Astrocyte of the cerebellum (primary cell): Measurements from ENCODE around the gene METTL26.
A peak's percentile ranks its signal among the peaks of the same experiment; 100 is the strongest.

Experiments used
- DNase-seq: peaks from one replicate; pipeline ENCODE4 v3.0.0-alpha.2; 2011; ENCODE audit warnings: low read depth
- H3K4me3 ChIP-seq: 2 replicates; pipeline ENCODE4 v1.5.1; 2011; ENCODE audit warnings: mild to moderate bottlenecking, low read depth, low read length, moderate library complexity
- in situ Hi-C: cut with HindIII; loops from 2 replicates; pipeline ENCODE4 v1.10.0; 2017; ENCODE audit warnings: low sequenced_read_pairs
- TF ChIP-seq, protein P1 (sequence below): IDR thresholded peaks from 2 replicates; pipeline ENCODE4 v1.5.1; 2012; ENCODE audit warnings: low read length, low read depth, moderate library complexity, mild to moderate bottlenecking; ENCODE audit errors: missing control alignments

The METTL26 gene

DNA sequence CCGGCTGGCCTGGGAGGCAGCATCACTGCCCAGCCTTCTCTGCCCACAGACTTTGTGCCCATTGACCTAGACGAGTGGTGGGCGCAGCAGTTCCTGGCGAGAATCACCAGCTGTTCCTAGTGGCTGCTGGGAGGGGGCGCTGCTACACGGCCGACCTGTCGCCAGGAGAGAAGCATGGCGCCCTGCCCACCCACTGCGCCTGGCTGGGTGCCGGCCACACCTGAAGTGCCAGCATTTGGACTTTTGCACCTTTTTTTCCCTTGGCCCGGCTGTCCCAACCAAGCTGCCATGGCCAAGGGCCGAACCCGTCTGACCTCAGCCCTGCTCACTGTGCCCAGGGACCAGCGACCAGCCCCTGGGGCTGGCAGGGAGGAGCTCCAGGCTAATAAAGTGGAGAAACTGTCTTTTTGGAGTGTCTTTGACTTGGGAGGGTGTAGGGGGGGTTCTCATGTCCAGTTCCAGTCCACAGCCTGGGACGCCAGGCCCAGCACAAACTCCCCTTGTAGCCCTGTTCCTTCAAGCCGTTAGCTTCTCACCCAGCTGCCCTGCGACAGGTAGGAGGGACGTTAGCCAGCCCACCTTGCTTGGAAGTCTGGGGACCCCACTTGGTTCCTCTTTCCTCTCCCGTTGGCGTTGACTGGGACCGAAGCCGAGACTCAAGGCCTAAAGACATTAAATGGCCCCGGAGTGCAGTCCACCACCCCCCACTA lies 12.1 kb upstream of the METTL26 start:
- DNase-seq: no peak
- in situ Hi-C loops: no loop called here
- H3K4me3 ChIP-seq: peak overlapping the region; percentile 61
- TF ChIP-seq, protein P1, sequence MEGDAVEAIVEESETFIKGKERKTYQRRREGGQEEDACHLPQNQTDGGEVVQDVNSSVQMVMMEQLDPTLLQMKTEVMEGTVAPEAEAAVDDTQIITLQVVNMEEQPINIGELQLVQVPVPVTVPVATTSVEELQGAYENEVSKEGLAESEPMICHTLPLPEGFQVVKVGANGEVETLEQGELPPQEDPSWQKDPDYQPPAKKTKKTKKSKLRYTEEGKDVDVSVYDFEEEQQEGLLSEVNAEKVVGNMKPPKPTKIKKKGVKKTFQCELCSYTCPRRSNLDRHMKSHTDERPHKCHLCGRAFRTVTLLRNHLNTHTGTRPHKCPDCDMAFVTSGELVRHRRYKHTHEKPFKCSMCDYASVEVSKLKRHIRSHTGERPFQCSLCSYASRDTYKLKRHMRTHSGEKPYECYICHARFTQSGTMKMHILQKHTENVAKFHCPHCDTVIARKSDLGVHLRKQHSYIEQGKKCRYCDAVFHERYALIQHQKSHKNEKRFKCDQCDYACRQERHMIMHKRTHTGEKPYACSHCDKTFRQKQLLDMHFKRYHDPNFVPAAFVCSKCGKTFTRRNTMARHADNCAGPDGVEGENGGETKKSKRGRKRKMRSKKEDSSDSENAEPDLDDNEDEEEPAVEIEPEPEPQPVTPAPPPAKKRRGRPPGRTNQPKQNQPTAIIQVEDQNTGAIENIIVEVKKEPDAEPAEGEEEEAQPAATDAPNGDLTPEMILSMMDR: peak; percentile 37

DNA sequence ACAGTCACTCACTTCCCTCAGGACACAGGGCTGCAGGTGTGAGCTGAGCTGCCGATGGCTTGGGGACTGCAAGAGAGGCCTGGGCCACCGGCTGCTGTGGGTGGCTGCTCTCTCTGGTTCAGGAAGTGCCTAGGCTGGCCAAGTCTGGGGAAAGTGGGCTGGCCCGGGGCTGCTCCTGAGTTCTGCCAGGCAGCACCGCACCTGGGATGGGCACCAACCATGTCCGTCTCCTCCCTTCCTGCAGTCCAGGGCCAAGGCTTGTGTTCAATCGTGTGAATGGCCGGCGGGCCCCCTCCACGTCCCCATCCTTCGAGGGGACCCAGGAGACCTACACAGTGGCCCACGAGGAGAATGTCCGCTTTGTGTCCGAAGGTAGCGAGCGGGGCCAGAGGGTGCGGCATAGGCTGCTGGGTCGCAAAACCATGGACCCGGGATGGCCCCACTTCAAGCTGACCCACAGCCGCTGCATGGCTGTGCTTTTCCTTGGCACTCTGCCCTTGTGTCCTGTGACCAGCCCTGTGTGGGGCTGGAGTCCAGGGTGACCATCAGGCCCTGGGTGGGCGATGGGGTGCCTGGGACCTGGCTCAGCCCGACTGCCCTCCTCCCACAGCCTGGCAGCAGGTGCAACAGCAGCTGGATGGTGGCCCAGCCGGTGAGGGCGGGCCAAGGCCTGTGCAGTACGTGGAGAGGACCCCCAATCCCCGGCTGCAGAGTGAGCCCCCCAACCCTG lies 11.2 kb upstream of the METTL26 start:
- in situ Hi-C loops: no loop called here
- TF ChIP-seq, protein P1: no peak
- H3K4me3 ChIP-seq: no peak overlapping the region
- no peak for DNase-seq

DNA sequence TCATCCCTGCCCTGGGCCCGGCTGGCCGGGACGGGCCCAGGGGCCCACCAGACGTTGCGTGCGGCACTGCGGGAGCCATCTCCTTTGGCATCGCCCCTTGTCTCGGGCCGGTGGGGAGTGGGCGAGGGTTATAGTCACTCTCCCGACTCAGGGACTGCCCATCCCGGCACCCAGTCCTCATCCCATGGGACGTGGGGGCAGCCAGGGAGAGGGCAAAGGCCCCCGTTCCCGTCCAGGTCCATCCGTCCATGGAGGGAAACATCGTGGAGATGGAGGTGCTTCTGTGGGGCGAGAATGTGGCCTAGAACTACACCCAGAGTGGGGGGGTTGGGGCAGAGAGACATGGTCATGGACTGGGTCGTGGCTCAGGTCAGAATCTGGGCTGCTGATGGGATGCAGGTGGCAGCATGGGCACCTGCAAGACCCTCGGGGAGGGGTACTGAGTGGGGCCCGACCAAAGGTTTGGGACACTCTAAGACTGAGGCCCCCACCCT lies 10.6 kb upstream of the METTL26 start:
- TF ChIP-seq, protein P1: no peak
- in situ Hi-C loops: no loop called here
- no peak for DNase-seq
- H3K4me3 ChIP-seq: no peak overlapping the region

DNA sequence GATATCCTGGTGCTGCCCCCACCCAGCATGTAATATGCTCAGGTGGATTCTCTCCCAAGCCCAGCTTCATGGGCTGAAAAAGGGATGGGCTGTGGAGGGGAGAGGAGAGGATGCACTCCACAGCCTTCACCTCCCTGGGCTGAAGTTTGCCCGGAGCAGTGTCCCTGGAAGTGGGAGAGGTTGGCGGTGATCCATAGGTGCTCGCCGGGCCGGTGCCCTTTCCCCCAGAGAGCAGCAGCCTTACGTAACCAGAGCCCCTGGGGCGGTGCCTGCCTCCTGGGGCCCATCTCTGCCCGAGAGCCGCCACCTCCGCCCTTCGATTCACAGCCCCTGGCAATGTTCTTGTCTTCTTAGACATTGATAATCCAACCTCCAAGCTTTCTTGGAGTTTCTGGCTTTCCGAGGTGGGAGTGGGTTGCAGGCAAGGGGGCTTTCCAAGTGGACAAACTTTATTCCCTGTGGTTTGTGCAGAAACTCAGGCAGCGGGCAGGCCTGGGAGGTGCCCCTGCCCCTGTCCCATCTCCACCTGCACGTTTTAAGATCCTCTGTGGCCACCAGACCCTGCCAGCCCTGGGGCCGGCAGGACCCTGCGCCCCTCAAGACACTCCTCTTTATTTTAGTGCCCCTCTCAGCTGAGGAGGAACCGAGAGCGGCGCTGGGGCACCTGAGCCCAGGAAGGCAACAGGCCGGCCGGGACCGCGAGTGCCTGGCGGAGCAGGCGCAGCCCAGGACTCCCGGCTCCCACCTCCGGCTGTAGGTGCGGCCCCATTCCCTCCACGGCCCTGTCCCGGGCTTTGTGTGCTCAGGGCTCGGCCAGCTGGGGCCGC lies 10.0 kb upstream of the METTL26 start:
- TF ChIP-seq, protein P1: no peak
- in situ Hi-C loops: no loop called here
- no peak for DNase-seq
- H3K4me3 ChIP-seq: no peak overlapping the region

DNA sequence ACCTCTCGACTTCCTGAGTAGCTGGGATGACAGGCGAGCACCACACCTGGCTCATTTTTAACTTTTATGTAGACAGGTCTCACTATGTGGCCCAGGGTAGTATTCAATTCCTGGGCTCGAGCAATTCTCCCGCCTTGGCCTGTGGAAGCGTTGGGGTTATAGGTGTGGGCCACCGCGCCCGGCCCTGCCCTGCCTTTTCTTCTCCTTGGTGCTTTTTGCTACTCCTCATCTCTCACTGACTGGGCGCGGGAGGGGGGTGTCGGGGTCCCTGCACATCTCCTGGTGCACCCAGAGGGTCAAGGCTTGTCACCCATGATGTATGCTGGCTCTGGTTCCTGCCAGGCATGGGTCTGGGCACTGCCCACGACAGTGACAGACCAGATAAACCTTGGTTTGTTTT lies 8.5 kb upstream of the METTL26 start:
- TF ChIP-seq, protein P1: no peak
- in situ Hi-C loops: no loop called here
- no peak for DNase-seq
- H3K4me3 ChIP-seq: no peak overlapping the region

DNA sequence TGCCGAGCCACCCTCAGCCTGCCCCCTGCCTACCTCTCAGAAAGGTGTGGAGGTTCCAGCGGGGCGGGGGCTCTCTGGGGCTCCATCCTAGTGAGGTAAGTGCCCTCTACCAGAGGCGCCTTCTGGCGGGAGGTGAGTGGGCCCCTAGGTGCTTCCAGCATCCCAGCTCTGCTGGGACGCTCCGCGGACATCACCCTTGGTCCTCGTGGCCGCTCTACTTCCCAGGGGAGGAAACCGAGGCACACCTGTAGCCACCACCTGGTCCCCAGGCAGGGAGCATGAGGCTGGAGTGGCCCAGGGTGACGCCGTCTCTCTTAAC lies 6.9 kb upstream of the METTL26 start:
- TF ChIP-seq, protein P1: no peak
- in situ Hi-C loops: no loop called here
- H3K4me3 ChIP-seq: peak overlapping the region; percentile 59
- no peak for DNase-seq
